GM19328 (cell line): ENCODE data around the gene CHFR.
"Not testable (repeated sequence)": the region's sequence is repeated elsewhere in the genome, so short reads cannot be mapped to it uniquely, and the experiment has no call there.

Experiments
- ATAC-seq: cut with Tn5 transposase; IDR thresholded peaks from one replicate; pipeline ENCODE4 v1.9.1; 2021; ENCODE audit warnings: mild to moderate bottlenecking, moderate library complexity; ENCODE audit not compliant: unreplicated experiment

CHFR gene

GRCh38 chr12:132813443-132813842 is 74.0 kb downstream of the CHFR start:
- ATAC-seq = no peak

GRCh38 chr12:132812631-132813305 is 74.6 kb downstream of the CHFR start:
- ATAC-seq = no peak

GRCh38 chr12:132809391-132809790 is 78.0 kb downstream of the CHFR start:
- not testable (repeated sequence) for ATAC-seq

- ATAC-seq = no peak
These were observed 79.9 kb downstream of the CHFR start for GRCh38 chr12:132807295-132808092.

- no peak for ATAC-seq
These were observed 80.5 kb downstream of the CHFR start for GRCh38 chr12:132806857-132807256.

- no peak for ATAC-seq
These were observed 83.0 kb downstream of the CHFR start for GRCh38 chr12:132804426-132804861.

- no peak for ATAC-seq
These were observed 83.5 kb downstream of the CHFR start for GRCh38 chr12:132803888-132804287.

GRCh38 chr12:132803125-132803524 is 84.3 kb downstream of the CHFR start:
- ATAC-seq = no peak

- ATAC-seq = no peak
These were observed 85.7 kb downstream of the CHFR start for GRCh38 chr12:132801741-132802140.

GRCh38 chr12:132798836-132799235 is 88.6 kb downstream of the CHFR start:
- no peak for ATAC-seq

- ATAC-seq = no peak
These were observed 89.4 kb downstream of the CHFR start for GRCh38 chr12:132797820-132798570.

GRCh38 chr12:132795847-132796246 is 91.6 kb downstream of the CHFR start:
- ATAC-seq = no peak

GRCh38 chr12:132791940-132792339 is 95.5 kb downstream of the CHFR start:
- ATAC-seq = not testable (repeated sequence)

GRCh38 chr12:132789099-132789471 is 98.3 kb downstream of the CHFR start:
- ATAC-seq = no peak

- no peak for ATAC-seq
These were observed 98.9 kb downstream of the CHFR start for GRCh38 chr12:132788375-132789098.

- no peak for ATAC-seq
These were observed 99.5 kb downstream of the CHFR start for GRCh38 chr12:132787877-132788276.

- no peak for ATAC-seq
These were observed 101.2 kb downstream of the CHFR start for GRCh38 chr12:132786192-132786591.

- ATAC-seq = no peak
These were observed 102.8 kb downstream of the CHFR start for GRCh38 chr12:132784580-132784979.

- no peak for ATAC-seq
These were observed 103.4 kb downstream of the CHFR start for GRCh38 chr12:132783917-132784531.
